ENCODE data around the gene RGS19.
A peak's percentile ranks its signal among the peaks of the same experiment; 100 is the strongest.
"Not testable (repeated sequence)": the region's sequence is repeated elsewhere in the genome, so short reads cannot be mapped to it uniquely, and the experiment has no call there.

The RGS19 gene

DNA sequence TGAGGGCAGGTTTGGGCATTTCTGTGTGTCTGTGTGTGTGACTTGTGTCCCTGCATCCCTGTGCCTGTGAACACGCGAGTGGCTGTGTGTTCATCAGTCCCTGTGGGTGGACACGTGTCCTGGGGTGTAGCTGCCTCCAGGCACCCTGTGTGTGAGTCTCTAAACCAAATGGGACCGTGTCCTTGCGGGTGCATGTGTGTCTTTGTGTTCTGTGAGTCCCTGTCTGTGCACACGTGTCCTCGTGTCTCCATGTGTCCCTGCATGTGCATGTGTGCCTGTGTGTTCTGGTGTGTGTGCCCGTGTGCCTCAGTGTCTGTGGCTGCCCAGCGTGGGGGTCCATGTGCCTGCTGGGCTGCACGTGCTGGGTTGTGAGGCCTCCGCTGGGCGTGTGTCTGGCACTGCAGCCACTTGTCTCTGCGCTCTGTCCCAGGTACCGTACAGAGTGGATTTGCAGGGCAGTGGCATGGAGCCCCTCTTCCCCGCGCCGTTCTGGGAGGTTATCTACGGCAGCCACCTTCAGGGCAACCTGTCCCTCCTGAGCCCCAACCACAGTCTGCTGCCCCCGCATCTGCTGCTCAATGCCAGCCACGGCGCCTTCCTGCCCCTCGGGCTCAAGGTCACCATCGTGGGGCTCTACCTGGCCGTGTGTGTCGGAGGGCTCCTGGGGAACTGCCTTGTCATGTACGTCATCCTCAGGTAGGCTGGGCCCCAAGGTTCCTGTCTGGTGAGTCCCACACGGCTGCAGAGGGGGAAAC lies 13.1 kb upstream of the RGS19 start:
- DNase-seq = no peak

DNA sequence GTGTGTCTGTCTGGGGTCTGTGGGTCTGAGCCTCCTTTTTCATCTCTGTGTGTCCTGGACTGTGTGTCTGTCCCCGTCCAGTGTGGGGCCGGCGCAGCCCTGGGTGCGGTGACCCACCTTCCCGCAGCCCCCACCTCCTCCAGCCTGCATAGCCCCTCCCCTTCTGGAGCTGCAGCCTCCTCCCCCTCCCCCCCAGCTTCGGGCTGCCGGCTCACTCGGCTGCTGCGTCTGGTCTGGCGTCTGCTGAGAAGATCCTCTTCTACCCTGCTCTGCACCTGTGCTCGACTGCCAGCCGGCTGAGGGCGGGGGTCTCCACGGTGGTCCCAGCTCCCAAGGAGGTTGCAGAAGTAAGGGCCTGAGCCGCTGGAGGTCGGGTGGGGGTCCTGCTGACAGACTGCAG lies 12.5 kb upstream of the RGS19 start:
- DNase-seq = no peak

DNA sequence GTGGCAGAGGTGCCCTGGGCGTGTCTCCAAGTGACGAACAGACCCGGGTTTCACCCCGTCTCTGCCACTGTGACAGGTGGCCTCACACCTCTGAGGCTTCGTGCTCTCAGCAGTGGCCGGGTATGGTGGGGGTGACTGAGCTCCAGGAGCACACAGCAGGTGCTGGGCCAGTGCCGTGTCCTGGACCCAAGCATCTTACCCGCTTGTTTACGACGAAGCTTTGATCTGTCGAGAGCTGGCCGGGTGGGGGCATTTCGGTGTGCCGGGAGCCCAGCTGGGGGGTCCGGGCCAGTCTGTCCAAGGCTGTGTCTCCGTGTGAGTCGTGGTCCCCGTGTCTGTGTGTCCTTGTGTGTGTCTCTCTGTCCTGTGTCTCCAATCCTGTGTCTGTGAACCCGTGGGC lies 12.0 kb upstream of the RGS19 start:
- no peak for DNase-seq

DNA sequence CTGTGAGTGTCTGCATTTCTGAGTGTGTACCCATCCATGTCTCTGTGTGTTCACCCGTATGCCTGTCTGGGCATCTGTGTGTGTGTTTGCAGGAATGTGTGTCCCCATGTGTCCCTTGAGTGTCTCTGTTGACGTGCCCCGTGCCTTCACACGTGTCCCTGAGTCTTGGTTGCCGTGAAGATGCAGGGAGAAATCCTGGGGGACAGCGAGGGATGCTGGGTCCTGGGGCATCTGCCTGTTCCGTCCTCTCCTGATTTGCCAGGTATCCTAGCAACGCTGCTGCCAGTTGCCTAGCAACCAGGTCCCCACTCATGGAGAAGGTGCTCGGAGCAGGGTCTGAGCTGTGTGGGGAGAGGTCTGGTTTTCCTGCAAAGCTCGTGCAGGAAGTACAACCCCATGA lies 10.8 kb upstream of the RGS19 start:
- no peak for DNase-seq

- DNase-seq = not testable (repeated sequence)
Measured at GRCh38 chr20:64088586-64088985, 9.3 kb upstream of the RGS19 start.

- DNase-seq = not testable (repeated sequence)
Measured at GRCh38 chr20:64087226-64087825, 8.0 kb upstream of the RGS19 start.

DNA sequence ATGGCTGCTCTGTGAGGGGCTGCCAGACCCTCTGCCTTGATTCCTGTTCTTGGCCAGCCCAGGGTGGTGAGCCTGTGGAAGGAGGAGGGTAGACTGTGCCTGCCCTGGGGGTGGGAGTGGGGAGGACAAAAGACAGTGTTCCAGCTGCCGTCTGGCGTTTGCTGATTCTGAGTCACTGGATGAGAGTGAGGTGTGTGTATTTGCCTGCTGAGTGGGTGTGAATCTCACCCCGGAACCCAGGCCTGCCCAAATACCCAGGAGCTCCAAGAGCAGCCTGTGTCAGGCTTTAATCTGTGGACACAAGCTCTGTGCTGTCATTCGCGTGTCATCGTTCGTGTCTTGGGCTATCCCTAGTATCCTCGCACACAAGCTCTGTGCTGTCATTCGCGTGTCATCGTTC lies 7.5 kb upstream of the RGS19 start:
- DNase-seq = no peak

DNA sequence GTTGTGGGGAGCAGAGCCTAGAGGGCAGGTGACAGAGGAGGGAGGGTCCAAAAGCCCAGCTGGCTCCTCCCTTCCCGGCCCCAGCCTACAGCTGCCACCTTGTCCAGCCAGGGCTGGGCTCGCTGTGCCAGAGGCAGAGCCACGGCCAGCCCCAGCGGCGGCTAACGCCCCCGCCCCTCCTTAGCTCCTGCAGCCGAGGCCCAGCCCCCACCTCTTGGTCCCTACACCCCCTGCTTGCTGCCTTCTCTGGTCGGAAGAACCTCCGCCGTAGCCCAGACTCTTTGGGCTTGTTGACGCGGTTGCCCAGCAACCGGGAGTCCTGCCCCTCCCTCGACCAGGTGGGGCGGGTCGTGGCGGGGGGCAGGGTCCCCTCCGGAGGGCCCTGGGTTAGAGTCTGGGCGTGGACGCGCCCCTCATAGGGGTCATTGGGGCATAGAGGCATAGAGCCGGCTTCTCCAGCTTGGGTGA lies 5.4 kb upstream of the RGS19 start:
- DNase-seq = no peak

- no peak for DNase-seq
Measured at GRCh38 chr20:64083804-64084684, 4.7 kb upstream of the RGS19 start, which contains the start of gene LKAAEAR1. Gene LKAAEAR1 (minus strand): TSS chr20:64084398. CDS start chr20:64084219, 179 bp downstream.

DNA sequence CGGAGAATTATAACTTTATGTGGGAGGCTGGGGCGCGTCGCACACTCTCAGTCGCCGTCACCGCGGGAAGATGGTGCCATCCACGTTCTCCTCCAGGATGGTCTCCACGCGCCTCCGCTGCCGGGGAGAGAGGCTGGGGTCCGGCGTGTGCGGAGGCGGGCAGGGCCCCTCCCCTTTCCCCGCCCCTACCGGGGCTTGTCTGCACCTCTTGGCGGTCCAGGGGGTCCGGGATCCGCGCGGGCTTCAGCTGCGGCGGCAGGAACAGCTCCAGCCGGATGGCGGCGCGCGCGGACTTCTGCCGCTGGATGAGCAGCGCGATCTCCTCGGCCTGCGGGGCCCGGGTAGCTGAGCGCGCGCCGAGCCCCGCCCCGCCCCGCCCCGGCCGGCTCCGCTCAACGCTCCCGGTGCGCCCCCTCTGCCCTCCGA lies 4.1 kb upstream of the RGS19 start:
- peak; percentile 52 to 56 for DNase-seq

DNA sequence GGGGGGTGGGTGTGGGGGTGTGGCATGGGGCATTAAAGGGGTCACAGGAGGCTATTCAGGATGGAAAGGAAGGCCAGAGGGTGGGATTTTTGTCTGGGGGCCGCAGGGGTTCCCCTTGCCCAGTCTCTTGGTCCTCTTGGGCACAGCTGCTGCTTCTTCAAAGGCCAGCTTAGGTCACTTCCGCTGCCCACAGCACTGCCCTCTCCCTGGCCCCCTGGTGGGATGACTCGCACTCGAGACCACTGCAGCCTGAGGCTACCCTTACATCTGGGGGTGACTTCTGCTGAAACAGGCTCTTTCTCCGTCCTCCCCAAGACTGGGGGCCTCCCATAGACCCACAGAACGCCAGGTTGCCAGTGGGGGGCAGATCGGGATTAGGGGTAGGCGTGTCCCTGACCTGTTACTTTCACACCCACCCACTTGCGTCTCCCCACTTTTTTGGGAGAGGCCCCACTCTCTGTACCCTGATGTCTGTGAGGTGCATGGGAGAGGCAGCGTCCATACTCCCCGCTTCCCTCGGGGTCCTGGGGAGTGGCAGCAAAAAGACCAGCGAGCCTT lies 3.6 kb upstream of the RGS19 start:
- no peak for DNase-seq

GRCh38 chr20:64082126-64082731 lies 2.9 kb upstream of the RGS19 start:
- no peak for DNase-seq

GRCh38 chr20:64081624-64081964 lies 2.3 kb upstream of the RGS19 start:
- DNase-seq = no peak

DNA sequence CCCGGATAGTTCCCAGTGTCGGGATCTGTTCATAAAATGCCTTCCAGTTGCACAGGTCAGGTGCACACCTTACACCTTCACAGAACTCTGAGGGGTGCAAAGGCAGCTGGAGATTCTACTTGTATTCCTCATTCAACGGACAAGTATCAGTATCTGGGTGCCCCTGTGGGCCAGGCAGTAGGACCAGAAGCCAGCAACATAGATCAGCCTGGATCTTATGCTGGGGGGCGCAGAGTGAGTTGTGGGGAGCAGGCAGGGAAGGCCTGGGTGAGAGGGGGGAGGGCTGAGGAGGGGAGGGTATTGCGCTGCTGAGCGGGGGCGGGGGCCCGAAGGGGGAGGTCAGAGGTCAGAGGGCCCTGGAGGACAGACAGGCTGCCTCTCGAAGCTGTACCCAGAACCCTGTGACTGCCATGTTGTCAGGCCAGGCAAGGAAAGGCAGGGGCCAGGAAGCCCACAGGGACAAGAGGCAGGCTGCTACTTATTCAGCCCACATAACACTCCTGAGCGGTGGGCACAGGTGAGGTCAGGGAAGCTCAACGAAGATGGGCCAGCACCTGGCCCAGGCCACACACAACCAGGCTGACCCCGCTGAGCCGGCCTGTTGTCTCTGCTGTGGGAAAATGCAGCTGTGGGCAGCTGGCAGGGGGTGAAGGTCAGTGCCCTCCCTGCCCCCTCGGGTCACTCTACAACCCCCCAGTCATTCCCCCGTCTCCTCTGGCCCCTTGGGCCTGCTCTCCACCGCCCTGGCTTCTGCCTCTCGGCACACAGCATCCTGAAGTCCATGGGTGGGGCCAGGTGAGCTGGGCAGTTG lies 1.7 kb upstream of the RGS19 start:
- no peak for DNase-seq

DNA sequence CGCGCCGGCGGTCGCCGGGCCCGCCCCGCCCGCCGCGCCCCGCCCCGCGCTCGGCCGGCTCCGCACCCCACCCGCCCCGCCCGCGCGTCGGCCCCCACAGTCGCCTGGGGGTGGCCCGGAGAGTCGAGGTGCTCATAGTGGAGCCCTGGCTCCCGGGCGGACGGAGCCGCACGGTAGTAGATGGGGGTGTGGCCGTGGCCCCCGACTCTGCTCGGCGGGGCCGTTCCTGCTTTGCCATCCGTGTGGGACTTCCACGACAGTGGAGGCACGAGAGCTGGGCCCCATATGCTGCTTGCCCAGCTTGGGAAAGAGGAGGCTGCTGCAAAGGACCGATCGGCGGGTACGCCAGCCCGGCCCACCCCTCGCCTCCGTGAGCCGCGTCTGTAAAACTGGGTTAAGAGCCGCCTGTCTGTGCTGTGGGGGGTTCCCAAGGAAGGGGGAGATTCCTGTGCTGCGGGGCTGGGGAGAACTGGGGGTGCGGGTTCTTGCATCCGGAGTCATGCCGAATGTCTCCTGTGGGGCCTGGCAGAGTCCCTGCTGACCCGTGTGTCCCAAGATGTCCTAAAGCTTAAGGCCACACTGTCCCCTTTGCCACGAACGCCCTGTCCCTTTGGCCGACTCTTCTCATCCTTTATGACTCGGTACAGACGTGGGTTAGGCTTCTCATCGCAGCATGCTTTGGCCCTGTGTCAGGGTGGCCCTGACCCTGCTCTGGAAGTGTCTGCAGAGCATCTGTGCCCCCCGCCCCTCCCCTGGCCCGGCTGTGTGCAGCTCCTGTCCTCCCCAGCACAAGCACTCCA lies 895 bp upstream of the RGS19 start, which contains the start of gene OPRL1:
Gene OPRL1 (plus strand): TSS at position 70 of the 800 bp plus-strand sequence. CDS start 12,639 bp downstream, outside the sequence.
- DNase-seq = peak in 1 of 2 experiments; percentile 27

- no peak for DNase-seq
Measured at GRCh38 chr20:64078934-64079272, 415 bp downstream of the RGS19 start.

- peak; percentile 33 to 34 for DNase-seq
Measured at GRCh38 chr20:64077876-64078551, 1.3 kb downstream of the RGS19 start.

DNA sequence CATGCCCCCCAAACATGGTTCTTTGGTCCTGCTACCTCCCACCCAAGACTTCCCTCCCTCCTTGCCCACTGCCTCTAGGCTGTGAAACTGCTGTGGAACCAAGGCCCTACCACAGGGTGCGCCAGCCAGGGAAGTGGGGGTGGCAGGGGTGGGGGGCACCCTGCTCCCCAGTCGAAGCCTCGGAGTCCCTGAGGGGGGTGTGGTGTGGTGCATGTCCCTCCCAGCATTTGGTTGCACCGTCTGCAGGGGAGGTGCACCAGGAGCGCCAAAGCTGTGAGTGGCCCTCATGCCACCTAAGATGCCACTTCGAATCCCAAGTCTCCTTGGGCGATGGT lies 1.8 kb downstream of the RGS19 start:
- DNase-seq = no peak

- no peak for DNase-seq
Measured at GRCh38 chr20:64077094-64077493, 2.2 kb downstream of the RGS19 start.
